Measurements from ENCODE around the gene MICA.

DNA sequence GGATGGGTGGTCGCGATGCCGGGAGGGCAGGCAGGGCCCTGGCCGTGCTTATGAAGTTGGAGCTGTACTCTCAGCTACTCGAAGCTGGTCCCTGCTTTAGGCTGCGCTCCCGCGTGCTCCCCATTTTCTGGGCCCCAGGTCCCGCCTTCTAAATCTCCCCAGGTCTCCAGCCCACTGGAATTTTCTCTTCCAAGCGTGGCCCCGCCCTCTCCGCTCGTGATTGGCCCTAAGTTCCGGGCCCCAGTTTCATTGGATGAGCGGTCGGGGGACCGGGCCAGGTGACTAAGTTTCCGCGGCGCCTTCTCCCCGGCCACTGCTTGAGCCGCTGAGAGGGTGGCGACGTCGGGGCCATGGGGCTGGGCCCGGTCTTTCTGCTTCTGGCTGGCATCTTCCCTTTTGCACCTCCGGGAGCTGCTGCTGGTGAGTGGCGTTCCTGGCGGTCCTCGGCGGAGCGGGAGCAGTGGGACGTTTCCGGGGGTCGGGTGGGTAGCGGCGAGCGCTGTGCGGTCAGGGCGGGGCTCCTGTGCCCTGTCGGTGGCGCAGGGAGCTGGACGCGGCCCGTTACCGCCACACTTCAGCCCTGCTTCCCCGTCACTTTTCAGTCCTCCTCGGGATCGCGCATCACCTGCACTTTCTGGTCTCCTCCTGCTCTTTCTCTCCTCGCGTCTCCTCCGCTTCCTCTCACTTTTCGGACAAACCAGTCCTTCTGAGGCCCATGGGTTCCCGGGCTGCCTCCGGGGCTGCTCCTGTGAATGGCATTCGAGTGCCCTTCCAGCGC is at the start of gene MICA:
- peak in 2 of 6 experiments; percentile 13 to 27 for TF ChIP-seq CTCF (IDR thresholded peaks at IDR 0.05)
- TF ChIP-seq POLR2A (IDR thresholded peaks at IDR 0.05) = peak in 1 of 2 donors; percentile 93
